Activated naive CD4-positive, alpha-beta T cell treated with anti-CD3 and anti-CD28 coated beads, Interleukin-2, amount 50 U/mL, for 72 hours (primary cell): ENCODE data around the gene DMKN. TPM values are rescaled to one million over a fixed set of nuclear protein-coding genes. Genes with fewer than 3 reads are reported as not detected.
"Not testable (repeated sequence)": the region's sequence is repeated elsewhere in the genome, so short reads cannot be mapped to it uniquely, and the experiment has no call there.

Experiments
- ATAC-seq, 2 donors: fragments of 150-1000 bp; cut with Tn5 transposase; 2 replicates each; pipeline ENCODE4 v1.10.0; 2021; ENCODE audit warnings: mild to moderate bottlenecking in 2 of 2, moderate library complexity in 2 of 2
- DNase-seq, 2 donors: peaks; one replicate each; pipeline ENCODE4 v3.0.0; 2021 to 2022; ENCODE audit warnings: low spot score in 2 of 2
- H3K27ac Mint-ChIP-seq, 2 donors: one replicate each; pipeline ENCODE4 v1.8.0; 2022; ENCODE audit warnings: mild to moderate bottlenecking in 2 of 2, mixed read lengths in 2 of 2
- H3K36me3 Mint-ChIP-seq, 2 donors: one replicate each; pipeline ENCODE4 v1.8.0; 2022; ENCODE audit warnings: mixed read lengths in 2 of 2
- H3K9me3 Mint-ChIP-seq, 2 donors: one replicate each; pipeline ENCODE4 v1.8.0; 2022; ENCODE audit warnings: mixed read lengths in 2 of 2
- total RNA-seq, 2 donors: library from RNA; stranded (reverse); gene quantifications; one replicate each; pipeline ENCODE4 v1.2.3, GENCODE V29; 2022

The DMKN gene
- total RNA-seq, 2 donors from 2014 or later: 0.46 to 3.6 TPM

- no peak for ATAC-seq
Observed at GRCh38 chr19:35493971-35494370, 19.5 kb downstream of the DMKN start.

GRCh38 chr19:35491836-35492360 lies 21.6 kb downstream of the DMKN start:
- Mint-ChIP-seq H3K9me3 (no peaks in the 10 kb centered on the region), H3K36me3 (no peaks in the 10 kb centered on the region), H3K27ac (no peak overlapping the region)
- ATAC-seq (no peak), DNase-seq (no peak)

More at GRCh38 chr19:35493971-35494370, 19.5 kb downstream of the DMKN start:
- no peak overlapping the region for H3K27ac Mint-ChIP-seq
- no peaks in the 10 kb centered on the region for H3K36me3 Mint-ChIP-seq
- no peaks in the 10 kb centered on the region for H3K9me3 Mint-ChIP-seq
- DNase-seq: no peak

GRCh38 chr19:35490364-35490763 lies 23.1 kb downstream of the DMKN start, which contains the start of gene KRTDAP:
KRTDAP (minus strand) TSS chr19:35490464; CDS start chr19:35490442, 22 bp downstream.
- DNase-seq (no peak), ATAC-seq (no peak)
- H3K27ac Mint-ChIP-seq: no peak within 1 kb of the TSS
- no peaks in the 10 kb centered on the region for H3K9me3 Mint-ChIP-seq
- H3K36me3 Mint-ChIP-seq: no peaks in the 10 kb centered on the region

- ATAC-seq (no peak), DNase-seq (no peak)
- Mint-ChIP-seq H3K9me3 (no peaks in the 10 kb centered on the region), H3K27ac (no peak overlapping the region), H3K36me3 (no peaks in the 10 kb centered on the region)
Observed at GRCh38 chr19:35488677-35489076, 24.8 kb downstream of the DMKN start.

GRCh38 chr19:35487656-35488182 lies 25.7 kb downstream of the DMKN start:
- H3K27ac Mint-ChIP-seq: no peak overlapping the region
- no peaks in the 10 kb centered on the region for H3K36me3 Mint-ChIP-seq
- no peaks in the 10 kb centered on the region for H3K9me3 Mint-ChIP-seq
- DNase-seq (no peak), ATAC-seq (no peak)

GRCh38 chr19:35486268-35486708 lies 27.2 kb downstream of the DMKN start:
- H3K27ac Mint-ChIP-seq: no peak overlapping the region
- no peaks in the 10 kb centered on the region for H3K36me3 Mint-ChIP-seq
- DNase-seq (no peak), ATAC-seq (no peak)
- no peaks in the 10 kb centered on the region for H3K9me3 Mint-ChIP-seq

GRCh38 chr19:35484252-35485036 lies 29.0 kb downstream of the DMKN start:
- DNase-seq (no peak), ATAC-seq (peak; percentile 14 to 61)
- Mint-ChIP-seq H3K36me3 (no peaks in the 10 kb centered on the region), H3K27ac (peak overlapping the region in 1 of 2 donors; percentile 11), H3K9me3 (no peaks in the 10 kb centered on the region)

- no peaks in the 10 kb centered on the region for H3K9me3 Mint-ChIP-seq
- no peak for DNase-seq
- H3K36me3 Mint-ChIP-seq: no peaks in the 10 kb centered on the region
- no peak overlapping the region for H3K27ac Mint-ChIP-seq
- no peak for ATAC-seq
Observed at GRCh38 chr19:35483089-35483488, 30.4 kb downstream of the DMKN start.

- ATAC-seq (no peak), DNase-seq (no peak)
- no peaks in the 10 kb centered on the region for H3K9me3 Mint-ChIP-seq
- no peaks in the 10 kb centered on the region for H3K36me3 Mint-ChIP-seq
- no peak overlapping the region for H3K27ac Mint-ChIP-seq
Observed at GRCh38 chr19:35478794-35479677, 34.4 kb downstream of the DMKN start.

GRCh38 chr19:35476149-35476548 lies 37.3 kb downstream of the DMKN start:
- H3K27ac Mint-ChIP-seq: no peak overlapping the region
- H3K9me3 Mint-ChIP-seq: no peaks in the 10 kb centered on the region
- ATAC-seq (no peak), DNase-seq (peak in 1 of 2 donors; percentile 38)
- no peaks in the 10 kb centered on the region for H3K36me3 Mint-ChIP-seq

GRCh38 chr19:35474594-35474993 lies 38.9 kb downstream of the DMKN start:
- not testable (repeated sequence) for H3K9me3 Mint-ChIP-seq, H3K27ac Mint-ChIP-seq, H3K36me3 Mint-ChIP-seq, DNase-seq, ATAC-seq

GRCh38 chr19:35474104-35474503 lies 39.3 kb downstream of the DMKN start:
- Mint-ChIP-seq H3K27ac (no peak overlapping the region), H3K36me3 (no peaks in the 10 kb centered on the region), H3K9me3 (no peaks in the 10 kb centered on the region)
- no peak for DNase-seq
- no peak for ATAC-seq

GRCh38 chr19:35471946-35472345 lies 41.5 kb downstream of the DMKN start:
- DNase-seq: no peak
- no peak for ATAC-seq
- Mint-ChIP-seq H3K36me3 (no peaks in the 10 kb centered on the region), H3K27ac (no peak overlapping the region), H3K9me3 (no peaks in the 10 kb centered on the region)

- DNase-seq, H3K9me3 Mint-ChIP-seq, H3K27ac Mint-ChIP-seq, ATAC-seq, H3K36me3 Mint-ChIP-seq: not testable (repeated sequence)
Observed at GRCh38 chr19:35471075-35471474, 42.4 kb downstream of the DMKN start.

GRCh38 chr19:35470128-35470527 lies 43.3 kb downstream of the DMKN start:
- ATAC-seq: no peak
- no peaks in the 10 kb centered on the region for H3K36me3 Mint-ChIP-seq
- H3K9me3 Mint-ChIP-seq: no peaks in the 10 kb centered on the region
- no peak overlapping the region for H3K27ac Mint-ChIP-seq
- no peak for DNase-seq

GRCh38 chr19:35468637-35469036 lies 44.8 kb downstream of the DMKN start:
- Mint-ChIP-seq H3K36me3 (no peaks in the 10 kb centered on the region), H3K27ac (no peak overlapping the region), H3K9me3 (no peaks in the 10 kb centered on the region)
- ATAC-seq (peak; percentile 99 to 100), DNase-seq (peak in 1 of 2 donors; percentile 61)

GRCh38 chr19:35466259-35466658 lies 47.2 kb downstream of the DMKN start:
- ATAC-seq (no peak), DNase-seq (no peak)
- no peak overlapping the region for H3K27ac Mint-ChIP-seq
- H3K9me3 Mint-ChIP-seq: no peaks in the 10 kb centered on the region
- H3K36me3 Mint-ChIP-seq: no peaks in the 10 kb centered on the region
